GM18519 (cell line): ENCODE data around the gene NDUFA7.
A peak's percentile ranks its signal among the peaks of the same experiment; 100 is the strongest.
"Not testable (repeated sequence)": the region's sequence is repeated elsewhere in the genome, so short reads cannot be mapped to it uniquely, and the experiment has no call there.

Experiments
- ATAC-seq: cut with Tn5 transposase; IDR thresholded peaks from one replicate; pipeline ENCODE4 v1.9.1; 2021; ENCODE audit warnings: mild to moderate bottlenecking, moderate library complexity; ENCODE audit not compliant: unreplicated experiment, low FRiP score

NDUFA7 gene

DNA sequence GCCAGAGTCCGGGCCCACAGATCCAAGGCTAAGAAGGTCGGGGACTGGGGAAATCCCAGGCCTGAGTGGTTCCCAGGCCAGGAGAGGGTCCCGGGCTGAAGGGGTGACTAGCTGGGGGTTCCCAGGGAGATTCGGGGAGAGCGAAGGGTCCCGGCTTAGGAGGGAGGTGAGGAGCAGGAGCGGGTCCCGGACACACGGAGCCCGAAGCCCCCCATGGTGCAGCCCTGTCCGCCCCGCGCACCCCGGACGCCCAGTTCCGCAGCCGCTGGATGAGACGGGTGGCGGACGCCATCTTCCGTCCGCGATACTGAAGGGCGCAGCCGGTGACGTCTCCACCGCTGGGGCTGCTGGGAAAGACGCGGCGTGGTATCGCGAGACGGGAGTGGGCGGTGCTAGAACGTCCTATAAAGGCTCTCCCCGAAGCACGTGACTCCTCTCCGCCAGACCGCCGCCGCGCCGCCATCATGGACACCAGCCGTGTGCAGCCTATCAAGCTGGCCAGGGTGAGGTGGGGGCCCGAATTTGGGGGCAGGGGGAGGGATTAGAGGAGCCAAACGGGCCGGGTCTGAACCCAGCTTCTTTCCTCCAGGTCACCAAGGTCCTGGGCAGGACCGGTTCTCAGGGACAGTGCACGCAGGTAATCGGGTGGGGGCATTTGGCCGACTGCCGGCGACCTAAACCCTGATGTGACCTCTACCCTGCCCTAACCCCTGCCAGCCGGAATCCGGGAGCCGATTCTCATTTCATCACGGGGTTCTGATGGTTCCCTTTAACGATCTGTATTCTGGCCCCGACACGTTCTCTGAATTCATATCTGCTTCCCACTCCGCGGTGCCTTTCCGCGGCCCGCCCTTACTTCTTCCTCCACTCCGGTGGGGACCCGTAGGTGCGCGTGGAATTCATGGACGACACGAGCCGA, at the start of gene NDUFA7, which contains the start of gene RPS28:
TSS of gene NDUFA7 (minus strand) at position 309 of the 919 bp plus-strand sequence. CDS start at position 292, 17 bp downstream.
TSS of gene RPS28 (plus strand) at position 430 of the 919 bp plus-strand sequence. CDS start at position 465, 35 bp downstream.
- ATAC-seq, result peak; percentile 59

GRCh38 chr19:8370176-8371010, 49.2 kb upstream of the NDUFA7 start:
- no peak for ATAC-seq

GRCh38 chr19:8367327-8368001, 46.3 kb upstream of the NDUFA7 start:
- no peak for ATAC-seq

DNA sequence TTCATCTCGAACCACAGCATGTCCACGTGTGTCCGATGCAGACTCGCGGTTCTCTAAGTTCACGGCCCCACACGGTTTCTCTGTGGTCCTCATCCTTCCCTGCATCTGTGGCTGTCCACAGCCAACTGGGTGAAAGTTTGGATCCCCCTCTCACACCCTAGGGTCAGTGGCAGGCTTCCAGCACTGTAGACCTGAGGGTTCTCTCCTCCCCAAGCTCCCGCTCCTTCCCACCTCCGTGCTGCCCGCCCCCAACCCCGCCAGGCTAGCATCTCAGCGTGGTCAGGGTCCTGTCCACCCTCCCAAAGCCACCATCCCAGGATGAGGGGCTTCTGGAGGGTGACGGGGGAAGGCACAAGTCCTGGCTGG, 45.8 kb upstream of the NDUFA7 start:
- no peak for ATAC-seq

DNA sequence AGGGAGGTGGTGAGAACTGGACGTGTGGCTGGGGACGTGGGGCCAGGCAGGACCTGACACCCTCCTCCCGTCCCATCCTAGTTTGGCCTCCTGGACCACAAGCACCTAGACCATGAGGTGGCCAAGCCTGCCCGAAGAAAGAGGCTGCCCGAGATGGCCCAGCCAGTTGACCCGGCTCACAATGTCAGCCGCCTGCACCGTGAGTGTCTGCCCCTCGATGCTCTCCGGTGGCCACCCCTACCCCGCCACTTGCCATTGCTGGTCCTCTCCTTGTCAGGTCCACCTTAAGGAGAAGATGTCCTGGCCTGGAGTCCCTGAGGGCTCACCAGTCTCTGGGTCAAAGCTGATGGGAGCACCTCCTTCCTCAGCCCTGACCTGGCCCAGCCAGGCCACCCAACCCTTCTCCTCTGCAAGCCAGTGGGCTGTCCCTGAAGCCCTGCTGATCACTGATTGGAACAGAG, 45.0 kb upstream of the NDUFA7 start:
- no peak for ATAC-seq

GRCh38 chr19:8363803-8364771, 42.9 kb upstream of the NDUFA7 start, which contains the start of gene ANGPTL4:
ANGPTL4 (plus strand) TSS chr19:8364155; CDS start chr19:8364322, 167 bp downstream.
- ATAC-seq, result no peak

DNA sequence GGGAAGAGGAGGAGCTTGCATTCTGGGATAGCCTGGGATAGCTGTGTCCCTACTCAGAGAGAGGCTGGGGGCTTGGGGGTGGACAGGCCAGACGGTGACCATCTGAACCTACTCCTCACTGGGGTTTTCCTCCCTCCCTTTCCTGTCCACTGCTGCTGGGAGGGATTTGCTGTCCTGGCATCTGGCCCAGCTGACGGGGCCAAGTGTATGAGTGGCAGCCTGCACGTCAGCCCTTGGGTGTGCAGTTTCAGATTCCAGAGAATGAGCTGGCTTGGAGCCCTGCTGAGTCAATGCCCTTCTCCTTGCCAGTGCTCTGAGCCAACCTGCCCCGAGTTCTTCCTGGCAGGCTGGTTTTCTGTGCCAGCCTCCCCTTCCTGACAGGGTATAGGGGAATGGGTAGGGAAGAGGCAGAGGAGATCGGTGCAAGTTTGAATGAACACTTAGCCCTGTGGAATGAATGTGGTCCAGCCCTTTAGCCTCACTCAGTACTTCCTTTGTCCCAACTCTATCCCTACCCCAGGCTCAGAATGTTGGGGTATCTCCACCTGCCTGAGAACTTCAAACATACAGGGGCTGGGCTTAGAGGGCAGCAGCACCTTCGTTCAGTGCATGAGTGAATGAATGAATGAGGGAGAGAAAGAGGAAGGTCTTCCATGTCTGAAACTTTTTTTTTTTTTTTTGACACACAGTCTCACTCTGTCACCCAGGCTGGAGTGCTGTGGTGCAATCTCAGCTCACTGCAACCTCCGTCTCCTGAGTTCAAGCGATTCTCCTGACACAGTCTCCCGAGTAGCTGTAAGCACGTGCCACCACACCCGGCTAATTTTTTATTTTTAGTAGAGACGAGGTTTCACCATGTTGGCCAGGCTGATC, 41.0 kb upstream of the NDUFA7 start:
- ATAC-seq, result no peak

DNA sequence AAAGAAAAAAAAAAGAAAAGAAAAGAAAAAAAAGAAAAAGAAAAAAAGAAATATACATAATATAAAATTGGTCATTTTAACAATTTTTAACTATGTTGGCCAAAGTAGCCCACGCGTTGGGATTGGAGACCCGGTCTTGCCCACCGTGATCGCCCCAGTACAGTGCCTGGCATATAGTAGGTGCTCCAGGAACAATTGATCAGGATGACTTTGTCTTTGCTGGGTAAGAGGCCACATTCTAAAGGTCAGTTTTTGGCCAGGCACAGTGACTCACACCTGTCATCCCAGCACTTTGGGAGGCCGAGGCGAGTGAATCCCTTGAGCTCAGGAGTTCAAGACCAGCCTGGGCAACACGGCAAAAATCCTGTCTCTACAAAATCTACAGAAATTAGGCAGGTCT, 39.0 kb upstream of the NDUFA7 start:
- no peak for ATAC-seq

- no peak for ATAC-seq
Measured at GRCh38 chr19:8358948-8359347, 37.8 kb upstream of the NDUFA7 start.

DNA sequence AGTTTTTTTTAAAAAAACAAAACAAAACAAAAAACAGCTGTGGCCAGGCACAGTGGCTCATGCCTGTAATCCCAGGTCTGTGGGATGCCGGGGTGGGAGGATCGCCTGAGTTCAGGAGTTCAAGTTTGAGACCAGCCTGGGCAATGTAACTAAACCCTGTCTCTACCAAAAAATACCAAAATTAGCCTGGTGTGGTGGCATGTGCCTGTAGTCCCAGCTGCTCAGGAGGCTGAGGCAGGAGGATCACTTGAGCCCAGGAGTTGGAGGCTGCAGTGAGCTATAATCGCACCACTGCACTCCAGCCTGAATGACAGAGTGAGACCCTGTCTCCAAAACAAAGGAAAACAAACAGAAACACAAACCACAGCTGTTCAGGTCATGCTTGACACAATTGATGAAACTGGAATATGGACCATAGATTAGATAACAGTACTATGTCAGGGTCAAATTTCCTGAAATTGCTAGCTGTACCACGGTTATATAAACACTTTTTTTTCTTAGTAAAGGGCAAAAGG, 35.9 kb upstream of the NDUFA7 start:
- no peak for ATAC-seq

GRCh38 chr19:8355631-8356402, 34.6 kb upstream of the NDUFA7 start:
- no peak for ATAC-seq

DNA sequence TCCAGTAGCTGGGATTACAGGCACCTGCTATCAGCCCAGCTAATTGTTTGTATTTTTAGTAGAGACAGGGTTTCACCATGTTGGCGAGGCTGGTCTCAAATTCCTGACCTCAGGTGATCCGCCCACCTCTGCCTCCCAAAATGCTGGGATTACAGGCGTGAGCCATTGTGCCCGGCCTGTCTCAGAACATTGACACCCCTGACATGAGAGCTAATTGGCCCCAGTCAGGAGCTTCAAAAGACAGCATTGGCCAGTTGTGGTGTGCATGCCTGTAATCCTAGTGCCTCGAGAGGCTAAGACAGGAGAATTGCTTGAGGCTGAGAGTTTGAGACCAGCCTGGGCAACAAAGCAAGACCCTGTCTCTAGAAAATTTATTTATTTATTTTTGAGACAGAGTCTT, 31.7 kb upstream of the NDUFA7 start:
- ATAC-seq, result not testable (repeated sequence)

GRCh38 chr19:8352134-8352827, 31.1 kb upstream of the NDUFA7 start:
- no peak for ATAC-seq

GRCh38 chr19:8349629-8350372, 28.6 kb upstream of the NDUFA7 start:
- ATAC-seq, result not testable (repeated sequence)

DNA sequence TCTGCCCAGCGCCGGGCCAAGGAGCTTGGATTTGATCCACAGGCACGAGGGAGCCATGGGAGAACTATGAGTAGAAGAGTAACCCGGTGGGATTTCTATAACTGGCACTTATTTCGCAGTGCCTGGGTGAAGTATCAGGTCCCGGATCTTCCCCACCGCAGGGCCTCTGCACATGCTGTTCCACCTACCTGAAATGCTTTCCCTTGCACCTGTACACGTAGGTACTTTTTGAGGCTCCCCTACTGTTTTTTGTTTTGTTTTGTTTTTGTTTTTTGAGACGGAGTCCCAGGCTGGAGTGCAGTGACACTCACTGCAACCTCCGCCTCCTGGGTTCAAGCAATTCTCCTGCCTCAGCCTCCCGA, 22.3 kb upstream of the NDUFA7 start:
- no peak for ATAC-seq
